ENCODE results near the gene SYNDIG1. TPM values are rescaled to one million over a fixed set of nuclear protein-coding genes. Genes with fewer than 3 reads are reported as not detected.

The SYNDIG1 gene
- total RNA-seq, 1 experiment from 2014 or later: 5.4 TPM

DNA sequence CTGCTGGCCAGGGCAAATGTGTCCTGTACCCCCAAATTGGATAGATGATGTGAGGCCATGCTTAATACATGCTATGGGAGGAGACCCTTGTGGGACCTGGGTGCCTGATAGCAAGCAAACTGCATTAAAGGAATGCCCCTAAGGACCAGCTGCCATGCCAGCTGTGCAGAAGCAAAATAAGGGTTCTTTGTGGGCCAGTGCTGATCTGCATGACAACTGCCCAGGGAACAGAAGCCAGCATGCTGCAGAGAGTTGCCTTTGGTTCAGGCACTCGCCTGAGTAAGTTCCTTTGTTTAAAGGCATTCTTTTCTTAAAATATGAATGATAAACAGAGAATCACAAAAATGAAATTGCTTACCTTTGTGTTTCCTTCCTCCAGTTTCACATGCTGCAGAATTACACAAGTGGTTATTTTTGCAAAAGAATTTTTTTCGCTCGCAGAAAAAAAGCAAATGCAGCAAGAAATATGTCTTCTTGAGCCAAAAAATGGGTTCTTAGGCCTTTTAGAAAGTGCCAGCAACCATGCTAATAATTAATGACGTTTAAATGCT lies 6.9 kb upstream of the SYNDIG1 start:
- DNase-seq: peak; percentile 64

More for the DNA sequence above, 6.9 kb upstream of the SYNDIG1 start:
- Mint-ChIP-seq H3K36me3 (ENCODE audit: insufficient read depth in 1 of 3, low read depth in 3 of 3) (no peaks in the 10 kb centered on the region; a peak in 1 of 7 replicates), H3K4me3 (no peak overlapping the region), H3K27me3 (ENCODE audit: low read depth) (peaks cover 44% of the 10 kb centered on the region), H3K4me1 (peaks cover 57 to 60% of the 10 kb centered on the region in 2 experiments), H3K27ac (peak overlapping the region in 2 of 3 experiments; percentile 88 to 93; a peak in 4 of 7 replicates), H3K9me3 (no peaks in the 10 kb centered on the region; a peak in 2 of 5 replicates)
- H2BK120ac ChIP-seq (ENCODE audit: low read depth, low read length, poor library complexity, severe bottlenecking): no peak overlapping the region
- no peak overlapping the region for H2AK5ac ChIP-seq (ENCODE audit: insufficient read length, low read length)
- no peak overlapping the region for H4K5ac ChIP-seq (ENCODE audit: insufficient read length, low read depth, low read length)
- H3K23me2 ChIP-seq (ENCODE audit: insufficient read length, low read depth, low read length, poor library complexity, severe bottlenecking): no peaks in the 10 kb centered on the region
- H2BK12ac ChIP-seq (ENCODE audit: insufficient read length, low read depth, low read length): no peak overlapping the region
- H3K23ac ChIP-seq (ENCODE audit: insufficient read length, low read depth, low read length): no peak overlapping the region
- no peaks in the 10 kb centered on the region for H4K20me1 ChIP-seq (ENCODE audit: control insufficient read depth, insufficient read depth, insufficient read length)
- no peaks in the 10 kb centered on the region for H3K79me2 ChIP-seq (ENCODE audit: insufficient read depth, low read length)
- H4K8ac ChIP-seq (replicated peaks; ENCODE audit: insufficient read length, low read depth, low read length): no peak overlapping the region
- no peak overlapping the region for H3K14ac ChIP-seq (ENCODE audit: insufficient read depth, low read length)
- no peak overlapping the region for H2AFZ ChIP-seq (ENCODE audit: low read length)
- no peak overlapping the region for H2BK20ac ChIP-seq (ENCODE audit: low read depth, low read length, poor library complexity, severe bottlenecking)
- no peaks in the 10 kb centered on the region; the same call in 1 of the 2 replicates for H3K27me3 ChIP-seq (ENCODE audit: insufficient read depth, low read length)
- no peak overlapping the region for H3K56ac ChIP-seq (ENCODE audit: insufficient read length, low read depth, low read length)
- no peak overlapping the region for H4K91ac ChIP-seq (ENCODE audit: insufficient read length, low read depth, low read length)
- no peaks in the 10 kb centered on the region for H3K9me3 ChIP-seq (ENCODE audit: control insufficient read depth, low read depth, low read length)
- no peak overlapping the region for H3K18ac ChIP-seq (ENCODE audit: insufficient read length, low read depth, low read length)
- no peak overlapping the region for H3K4ac ChIP-seq (ENCODE audit: low read depth, low read length)
- H3K79me1 ChIP-seq (ENCODE audit: insufficient read depth, low read depth, low read length, poor library complexity, severe bottlenecking): no peaks in the 10 kb centered on the region
- peaks cover 20% of the 10 kb centered on the region; the same call in 1 of the 2 replicates for H3K4me1 ChIP-seq (ENCODE audit: insufficient read depth, low read length)
- TF ChIP-seq, protein P1, sequence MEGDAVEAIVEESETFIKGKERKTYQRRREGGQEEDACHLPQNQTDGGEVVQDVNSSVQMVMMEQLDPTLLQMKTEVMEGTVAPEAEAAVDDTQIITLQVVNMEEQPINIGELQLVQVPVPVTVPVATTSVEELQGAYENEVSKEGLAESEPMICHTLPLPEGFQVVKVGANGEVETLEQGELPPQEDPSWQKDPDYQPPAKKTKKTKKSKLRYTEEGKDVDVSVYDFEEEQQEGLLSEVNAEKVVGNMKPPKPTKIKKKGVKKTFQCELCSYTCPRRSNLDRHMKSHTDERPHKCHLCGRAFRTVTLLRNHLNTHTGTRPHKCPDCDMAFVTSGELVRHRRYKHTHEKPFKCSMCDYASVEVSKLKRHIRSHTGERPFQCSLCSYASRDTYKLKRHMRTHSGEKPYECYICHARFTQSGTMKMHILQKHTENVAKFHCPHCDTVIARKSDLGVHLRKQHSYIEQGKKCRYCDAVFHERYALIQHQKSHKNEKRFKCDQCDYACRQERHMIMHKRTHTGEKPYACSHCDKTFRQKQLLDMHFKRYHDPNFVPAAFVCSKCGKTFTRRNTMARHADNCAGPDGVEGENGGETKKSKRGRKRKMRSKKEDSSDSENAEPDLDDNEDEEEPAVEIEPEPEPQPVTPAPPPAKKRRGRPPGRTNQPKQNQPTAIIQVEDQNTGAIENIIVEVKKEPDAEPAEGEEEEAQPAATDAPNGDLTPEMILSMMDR (conservative IDR thresholded peaks at IDR 0.05): no peak
- no peak overlapping the region for H3K9ac ChIP-seq (ENCODE audit: extremely low read depth, insufficient read length, low read length)
- no peak overlapping the region for H3K27ac ChIP-seq (ENCODE audit: insufficient read length, low read depth, low read length)
- H3K4me2 ChIP-seq (ENCODE audit: insufficient read depth, insufficient read length, low read length): peak overlapping the region; percentile 32
- no peak overlapping the region for H2BK5ac ChIP-seq (ENCODE audit: insufficient read length, low read length)
- WGBS (ENCODE audit: extremely low coverage, insufficient read length, low lambda C conversion rate): no CpG with 5 or more reads among the region's 4 CpGs
- no peak overlapping the region for H3T11ph ChIP-seq (ENCODE audit: low read length)
- H2BK15ac ChIP-seq (ENCODE audit: low read depth, low read length): no peak overlapping the region
